Smooth muscle cell (in vitro differentiated cells): Measurements from ENCODE around the gene PLEKHH3. TPM values are rescaled to one million over a fixed set of nuclear protein-coding genes. Genes with fewer than 3 reads are reported as not detected.

ENCODE experiments used
- DNase-seq: peaks from one replicate; lab custom pipeline; 2025; ENCODE audit not compliant: unreplicated experiment; lab: John Stamatoyannopoulos, UW
- H2AFZ ChIP-seq: fragments of 200-600 bp; sonication (generic); 2 replicates; pipeline ENCODE4 v1.6.0; 2016; ENCODE audit warnings: antibody characterized with exemption, low read depth, mild to moderate bottlenecking
- H3F3A ChIP-seq: fragments of 200-600 bp; sonication (generic); 2 replicates; pipeline ENCODE4 v1.6.0; 2017; ENCODE audit warnings: antibody characterized with exemption, low read depth
- H3K27ac ChIP-seq: fragments of 200-600 bp; sonication (generic); 2 replicates; pipeline ENCODE4 v1.5.1; 2016; ENCODE audit warnings: low read depth, mild to moderate bottlenecking
- H3K27me3 ChIP-seq: fragments of 200-600 bp; sonication (generic); 2 replicates; pipeline ENCODE4 v1.6.1; 2016; ENCODE audit warnings: low read depth, mild to moderate bottlenecking
- H3K36me3 ChIP-seq: fragments of 200-600 bp; sonication (generic); 2 replicates; pipeline ENCODE4 v1.5.1; 2016; ENCODE audit warnings: low read depth
- H3K4me1 ChIP-seq: fragments of 200-600 bp; sonication (generic); 2 replicates; pipeline ENCODE4 v1.5.1; 2016; ENCODE audit warnings: low read depth
- H3K4me2 ChIP-seq: fragments of 200-600 bp; sonication (generic); 2 replicates; pipeline ENCODE4 v1.6.0; 2016; ENCODE audit warnings: mild to moderate bottlenecking
- H3K4me3 ChIP-seq: fragments of 200-600 bp; sonication (generic); 2 replicates; pipeline ENCODE4 v1.5.1; 2016; ENCODE audit warnings: mild to moderate bottlenecking
- H3K79me2 ChIP-seq: fragments of 200-600 bp; sonication (generic); 2 replicates; pipeline ENCODE4 v1.6.0; 2016; ENCODE audit warnings: low read depth, mild to moderate bottlenecking
- H3K9ac ChIP-seq: fragments of 200-600 bp; sonication (generic); 2 replicates; pipeline ENCODE4 v1.6.0; 2016; ENCODE audit warnings: low read depth
- H3K9me3 ChIP-seq: fragments of 200-600 bp; sonication (generic); replicated peaks from 2 replicates; pipeline ENCODE4 v1.5.1; 2016; ENCODE audit warnings: low read depth
- H4K20me1 ChIP-seq: fragments of 200-600 bp; sonication (generic); 2 replicates; pipeline ENCODE4 v1.6.0; 2016; ENCODE audit warnings: low read depth
- WGBS: methylation state at CpG from one replicate; pipeline ENCODE4 v1.1.7; 2016; ENCODE audit warnings: low lambda C conversion rate; 5-methylcytosine and 5-hydroxymethylcytosine counted together
- polyA plus RNA-seq: library from polyadenylated mRNA; unstranded; fragments of >200 nt; fragmentation: Nextera tagmentation; extraction: Ambion mirVana; gene quantifications from 2 replicates; pipeline ENCODE4 v1.2.1, GENCODE V29; 2016
- total RNA-seq: library from RNA; depleted of rRNA; stranded (reverse); fragments of >200 nt; gene quantifications from 2 replicates; pipeline ENCODE4 v1.2.3, GENCODE V29; 2014
- TF ChIP-seq, protein P1 (sequence below): fragments of 200-600 bp; sonication (generic); IDR thresholded peaks from 2 replicates; pipeline ENCODE4 v1.5.1; 2017; ENCODE audit warnings: borderline replicate concordance, mild to moderate bottlenecking, antibody characterized with exemption; ENCODE audit not compliant: insufficient read depth, poor library complexity, severe bottlenecking

Gene PLEKHH3
- total and polyA plus RNA-seq, 2 experiments from 2014 or later, result 5.0 to 23.7 TPM

- Histone ChIP-seq H3K79me2 (no peaks in the 10 kb centered on the region), H3K9ac (no peak overlapping the region), H3K27me3 (no peaks in the 10 kb centered on the region), H4K20me1 (no peaks in the 10 kb centered on the region), H2AFZ (no peak overlapping the region), H3K4me1 (no peaks in the 10 kb centered on the region), H3K4me3 (no peak overlapping the region), H3K9me3 (no peaks in the 10 kb centered on the region), H3K27ac (no peak overlapping the region), H3F3A (no peaks in the 10 kb centered on the region), H3K36me3 (no peaks in the 10 kb centered on the region), H3K4me2 (no peak overlapping the region)
- TF ChIP-seq, protein P1, sequence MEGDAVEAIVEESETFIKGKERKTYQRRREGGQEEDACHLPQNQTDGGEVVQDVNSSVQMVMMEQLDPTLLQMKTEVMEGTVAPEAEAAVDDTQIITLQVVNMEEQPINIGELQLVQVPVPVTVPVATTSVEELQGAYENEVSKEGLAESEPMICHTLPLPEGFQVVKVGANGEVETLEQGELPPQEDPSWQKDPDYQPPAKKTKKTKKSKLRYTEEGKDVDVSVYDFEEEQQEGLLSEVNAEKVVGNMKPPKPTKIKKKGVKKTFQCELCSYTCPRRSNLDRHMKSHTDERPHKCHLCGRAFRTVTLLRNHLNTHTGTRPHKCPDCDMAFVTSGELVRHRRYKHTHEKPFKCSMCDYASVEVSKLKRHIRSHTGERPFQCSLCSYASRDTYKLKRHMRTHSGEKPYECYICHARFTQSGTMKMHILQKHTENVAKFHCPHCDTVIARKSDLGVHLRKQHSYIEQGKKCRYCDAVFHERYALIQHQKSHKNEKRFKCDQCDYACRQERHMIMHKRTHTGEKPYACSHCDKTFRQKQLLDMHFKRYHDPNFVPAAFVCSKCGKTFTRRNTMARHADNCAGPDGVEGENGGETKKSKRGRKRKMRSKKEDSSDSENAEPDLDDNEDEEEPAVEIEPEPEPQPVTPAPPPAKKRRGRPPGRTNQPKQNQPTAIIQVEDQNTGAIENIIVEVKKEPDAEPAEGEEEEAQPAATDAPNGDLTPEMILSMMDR, result no peak
- WGBS, result 94% methylated on average over 8 of the region's 8 CpGs
- DNase-seq, result no peak
Observed at GRCh38 chr17:42704837-42705494, 28.2 kb upstream of the PLEKHH3 start.

DNA sequence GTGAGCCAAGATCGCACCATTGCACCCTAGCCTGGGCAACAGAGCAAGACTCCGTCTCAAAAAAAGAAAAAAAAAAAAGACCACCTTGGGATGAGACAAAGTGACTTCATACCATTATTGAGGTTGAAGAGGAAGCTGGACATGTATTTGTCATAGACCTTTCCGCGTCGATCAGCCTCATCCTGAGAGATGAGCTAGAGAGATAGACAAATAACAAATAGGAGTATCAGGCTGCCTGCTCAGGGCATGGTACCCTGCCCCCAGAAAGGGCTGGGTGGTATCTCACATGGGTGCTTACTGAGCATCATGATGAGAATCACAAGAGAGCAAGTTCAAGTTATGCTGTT, 27.7 kb upstream of the PLEKHH3 start:
- no peak for DNase-seq
- WGBS, result 98% methylated on average over 5 of the region's 5 CpGs
- Histone ChIP-seq H3K9me3 (no peaks in the 10 kb centered on the region), H3K4me1 (peaks cover 4% of the 10 kb centered on the region), H3K79me2 (no peaks in the 10 kb centered on the region), H3K27ac (no peak overlapping the region), H3K27me3 (no peaks in the 10 kb centered on the region), H3F3A (no peaks in the 10 kb centered on the region), H3K4me2 (no peak overlapping the region), H2AFZ (no peak overlapping the region), H3K4me3 (no peak overlapping the region), H3K9ac (no peak overlapping the region), H3K36me3 (no peaks in the 10 kb centered on the region), H4K20me1 (no peaks in the 10 kb centered on the region)
- TF ChIP-seq, protein P1, result no peak

GRCh38 chr17:42702446-42702845, 25.7 kb upstream of the PLEKHH3 start:
- no peaks in the 10 kb centered on the region for H3K36me3 ChIP-seq
- no peak overlapping the region for H3K9ac ChIP-seq
- no peaks in the 10 kb centered on the region for H3F3A ChIP-seq
- no peak overlapping the region for H3K4me3 ChIP-seq
- no peaks in the 10 kb centered on the region for H3K9me3 ChIP-seq
- no peak overlapping the region for H3K27ac ChIP-seq
- TF ChIP-seq, protein P1, result no peak
- H3K27me3 ChIP-seq, result no peaks in the 10 kb centered on the region
- peaks cover 14% of the 10 kb centered on the region for H3K4me1 ChIP-seq
- H2AFZ ChIP-seq, result no peak overlapping the region
- no peak for DNase-seq
- no peak overlapping the region for H3K4me2 ChIP-seq
- 96% methylated on average over 11 of the region's 11 CpGs for WGBS
- H4K20me1 ChIP-seq, result no peaks in the 10 kb centered on the region
- H3K79me2 ChIP-seq, result no peaks in the 10 kb centered on the region

- H2AFZ ChIP-seq, result no peak overlapping the region
- no peak overlapping the region for H3K4me3 ChIP-seq
- no peaks in the 10 kb centered on the region for H3F3A ChIP-seq
- peaks cover 14% of the 10 kb centered on the region for H3K4me1 ChIP-seq
- H4K20me1 ChIP-seq, result no peaks in the 10 kb centered on the region
- H3K27ac ChIP-seq, result no peak overlapping the region
- no peaks in the 10 kb centered on the region for H3K9me3 ChIP-seq
- H3K4me2 ChIP-seq, result no peak overlapping the region
- TF ChIP-seq, protein P1, result no peak
- no peak overlapping the region for H3K9ac ChIP-seq
- H3K79me2 ChIP-seq, result no peaks in the 10 kb centered on the region
- no peaks in the 10 kb centered on the region for H3K27me3 ChIP-seq
- H3K36me3 ChIP-seq, result no peaks in the 10 kb centered on the region
- 84% methylated on average over 10 of the region's 10 CpGs for WGBS
- DNase-seq, result no peak
Observed at GRCh38 chr17:42700586-42701289, 23.9 kb upstream of the PLEKHH3 start.
